CD8-positive, alpha-beta memory T cell (primary cell): ENCODE results near the gene MCC. TPM values are rescaled to one million over a fixed set of nuclear protein-coding genes. Genes with fewer than 3 reads are reported as not detected.

Source experiments
- CTCF ChIA-PET: fragments of 350-600 bp; sonication (Branson Sonifier 250); formaldehyde crosslinking; loops from one replicate; lab custom pipeline; 2021; ENCODE audit warnings: antibody characterized with exemption; lab: Charles Lee
- POLR2A ChIA-PET: fragments of 350-600 bp; sonication (Branson Sonifier 250); formaldehyde crosslinking; loops from one replicate; lab custom pipeline; 2021; ENCODE audit warnings: antibody characterized with exemption; lab: Charles Lee
- DNase-seq, 5 donors: peaks; one replicate each; pipeline versions ENCODE4 v3.0.0 to v3.0.0-alpha.2; 2020 to 2022; ENCODE audit warnings: mixed read lengths in 1 of 5
- H3K27ac ChIP-seq: one replicate; pipeline ENCODE4 v1.7.0; 2013; ENCODE audit warnings: low read depth, mild to moderate bottlenecking, low read length, moderate library complexity
- H3K27me3 ChIP-seq: 2 replicates; pipeline ENCODE4 v1.7.0; 2013; ENCODE audit warnings: low read length, mild to moderate bottlenecking; ENCODE audit not compliant: insufficient read depth, poor library complexity, severe bottlenecking
- H3K36me3 ChIP-seq: 2 replicates; pipeline ENCODE4 v1.7.0; 2013; ENCODE audit warnings: mild to moderate bottlenecking, low read length, moderate library complexity; ENCODE audit not compliant: insufficient read depth
- H3K4me1 ChIP-seq: 2 replicates; pipeline ENCODE4 v1.7.0; 2013; ENCODE audit warnings: mild to moderate bottlenecking, low read length, moderate library complexity; ENCODE audit not compliant: insufficient read depth
- H3K4me3 ChIP-seq: 2 replicates; pipeline ENCODE4 v1.7.0; 2013; ENCODE audit warnings: mild to moderate bottlenecking, low read length
- H3K9me3 ChIP-seq: 2 replicates; pipeline ENCODE4 v1.7.0; 2013; ENCODE audit warnings: mild to moderate bottlenecking, low read length
- H3K27ac Mint-ChIP-seq, 8 donors: one replicate each; pipeline ENCODE4 v1.8.0; 2020 to 2021; ENCODE audit warnings: mixed read lengths in 8 of 8, mild to moderate bottlenecking in 6 of 8, inconsistent platforms in 3 of 8, moderate library complexity in 3 of 8
- H3K27me3 Mint-ChIP-seq, 2 donors: one replicate each; pipeline ENCODE4 v1.8.0; 2020 to 2021; ENCODE audit warnings: mixed read lengths in 2 of 2, mild to moderate bottlenecking in 1 of 2, moderate library complexity in 1 of 2
- H3K36me3 Mint-ChIP-seq, 3 donors: one replicate each; pipeline ENCODE4 v1.8.0; 2020 to 2021; ENCODE audit warnings: mixed read lengths in 3 of 3, inconsistent platforms in 1 of 3, mild to moderate bottlenecking in 1 of 3
- H3K4me1 Mint-ChIP-seq, 3 donors: one replicate each; pipeline ENCODE4 v1.8.0; 2020 to 2021; ENCODE audit warnings: mixed read lengths in 3 of 3, inconsistent platforms in 1 of 3, mild to moderate bottlenecking in 1 of 3
- H3K4me3 Mint-ChIP-seq, 7 donors: one replicate each; pipeline ENCODE4 v1.8.0; 2020 to 2021; ENCODE audit warnings: mixed read lengths in 7 of 7, mild to moderate bottlenecking in 6 of 7, moderate library complexity in 4 of 7, inconsistent platforms in 2 of 7
- H3K9me3 Mint-ChIP-seq, 5 donors: one replicate each; pipeline ENCODE4 v1.8.0; 2020 to 2022; ENCODE audit warnings: mixed read lengths in 5 of 5, mild to moderate bottlenecking in 3 of 5, moderate library complexity in 2 of 5, inconsistent platforms in 1 of 5
- polyA plus RNA-seq: library from polyadenylated mRNA; unstranded; fragments of 300-500 nt; fragmentation: Illumina TruSeq; gene quantifications from one replicate; pipeline ENCODE4 v1.2.3, GENCODE V29; 2021
- total RNA-seq, 2 experiments: library from RNA; stranded (reverse); gene quantifications; one replicate each; pipeline ENCODE4 v1.2.3, GENCODE V29; 2021

MCC gene
- total and polyA plus RNA-seq, 3 experiments from 2014 or later, result 4.2 to 5.4 (median 4.9) TPM

GRCh38 chr5:113188436-113188835 is 299.8 kb downstream of the MCC start:
- no peak overlapping the region for H3K4me3 ChIP-seq
- Mint-ChIP-seq H3K4me3 (no peak overlapping the region), H3K9me3 (peaks cover 0 to 6% (median 4%) of the 10 kb centered on the region in 5 donors), H3K4me1 (peaks cover 0 to 10% (median 0%) of the 10 kb centered on the region in 3 donors), H3K27ac (peak overlapping the region in 1 of 8 donors; percentile 1), H3K27me3 (no peaks in the 10 kb centered on the region), H3K36me3 (peaks cover 0 to 11% (median 5%) of the 10 kb centered on the region in 3 donors)
- ChIA-PET CTCF (interaction anchor here (1.0 kb wide), 1 partner anchor 95 kb away, joined by 3 read pairs; no protein-coding TSS in a partner anchor), POLR2A (no interaction called here)
- no peak overlapping the region for H3K27ac ChIP-seq
- DNase-seq, result no peak
- H3K36me3 ChIP-seq, result no peaks in the 10 kb centered on the region
- no peaks in the 10 kb centered on the region for H3K4me1 ChIP-seq
- H3K9me3 ChIP-seq, result no peaks in the 10 kb centered on the region
- H3K27me3 ChIP-seq, result no peaks in the 10 kb centered on the region

DNA sequence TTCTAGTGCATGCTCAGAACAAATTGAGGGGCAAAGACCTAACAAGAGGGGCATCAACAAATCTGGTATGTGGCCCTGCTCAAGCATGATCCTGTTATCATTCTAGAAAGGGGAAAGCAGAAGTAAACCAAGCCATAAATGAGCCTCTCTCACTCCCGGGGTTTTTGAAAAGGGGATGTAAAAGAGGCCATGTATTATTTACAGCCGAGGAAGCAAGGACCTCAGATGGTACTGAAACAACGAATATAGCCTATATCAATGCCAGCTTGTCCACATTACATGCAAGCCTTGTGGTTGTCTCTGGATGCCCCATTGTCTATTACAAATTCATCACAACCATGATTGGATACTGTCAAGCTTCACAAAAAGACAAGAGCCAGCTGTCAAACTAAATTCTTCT is 300.3 kb downstream of the MCC start:
- H3K27me3 ChIP-seq, result no peaks in the 10 kb centered on the region
- no peak for DNase-seq
- H3K27ac ChIP-seq, result no peak overlapping the region
- no peaks in the 10 kb centered on the region for H3K4me1 ChIP-seq
- H3K4me3 ChIP-seq, result no peak overlapping the region
- Mint-ChIP-seq H3K36me3 (peaks cover 0 to 6% (median 5%) of the 10 kb centered on the region in 3 donors), H3K27me3 (no peaks in the 10 kb centered on the region), H3K27ac (no peak overlapping the region), H3K9me3 (peaks cover 0 to under 1% (median 0%) of the 10 kb centered on the region in 5 donors), H3K4me3 (no peak overlapping the region), H3K4me1 (peaks cover 0 to 12% (median 0%) of the 10 kb centered on the region in 3 donors)
- ChIA-PET POLR2A (no interaction called here), CTCF (interaction anchor here (1.0 kb wide), 1 partner anchor 96 kb away, joined by 3 read pairs; no protein-coding TSS in a partner anchor)
- no peaks in the 10 kb centered on the region for H3K9me3 ChIP-seq
- H3K36me3 ChIP-seq, result no peaks in the 10 kb centered on the region

- Mint-ChIP-seq H3K4me3 (no peak overlapping the region), H3K9me3 (no peaks in the 10 kb centered on the region), H3K4me1 (peaks cover 12 to 25% (median 17%) of the 10 kb centered on the region in 3 donors), H3K27me3 (no peaks in the 10 kb centered on the region), H3K27ac (peak overlapping the region in 1 of 8 donors; percentile 41), H3K36me3 (peaks cover 0 to 1% (median 0%) of the 10 kb centered on the region in 3 donors)
- Histone ChIP-seq H3K27ac (no peak overlapping the region), H3K27me3 (no peaks in the 10 kb centered on the region), H3K36me3 (no peaks in the 10 kb centered on the region), H3K4me1 (no peaks in the 10 kb centered on the region), H3K9me3 (no peaks in the 10 kb centered on the region), H3K4me3 (no peak overlapping the region)
- ChIA-PET CTCF (no interaction called here), POLR2A (no interaction called here)
- DNase-seq, result no peak
These were observed 302.2 kb downstream of the MCC start for GRCh38 chr5:113186061-113186460.

DNA sequence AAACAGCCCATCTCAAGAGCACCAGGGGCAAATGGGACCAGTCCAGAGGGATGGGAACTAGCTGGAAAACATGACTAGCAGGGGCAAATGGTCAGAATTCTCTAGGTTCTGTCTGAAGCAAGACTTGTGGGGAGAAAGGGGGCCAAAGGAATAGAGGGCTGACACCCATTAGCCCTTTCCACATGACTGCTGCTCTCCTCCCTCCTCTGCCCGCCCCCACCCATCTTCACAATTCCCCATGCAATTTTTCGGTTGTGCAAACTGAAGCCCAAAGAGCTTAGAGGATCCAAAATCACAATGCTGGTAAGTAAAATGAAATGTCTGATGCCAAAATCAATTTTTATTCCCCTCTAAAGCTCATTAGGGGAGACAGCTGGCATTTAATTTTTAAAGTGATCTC is 304.6 kb downstream of the MCC start:
- no peaks in the 10 kb centered on the region for H3K9me3 ChIP-seq
- DNase-seq, result no peak
- no peak overlapping the region for H3K27ac ChIP-seq
- no peaks in the 10 kb centered on the region for H3K27me3 Mint-ChIP-seq
- H3K27ac Mint-ChIP-seq, result no peak overlapping the region
- no peaks in the 10 kb centered on the region for H3K4me1 ChIP-seq
- H3K27me3 ChIP-seq, result no peaks in the 10 kb centered on the region
- H3K36me3 Mint-ChIP-seq, result peaks cover 0 to 2% (median 0%) of the 10 kb centered on the region in 3 donors
- ChIA-PET POLR2A (no interaction called here), CTCF (interaction anchor here (1.7 kb wide), 1 partner anchor 12 kb away, joined by 3 read pairs; no protein-coding TSS in a partner anchor)
- H3K4me3 Mint-ChIP-seq, result no peak overlapping the region
- no peaks in the 10 kb centered on the region for H3K36me3 ChIP-seq
- no peaks in the 10 kb centered on the region for H3K9me3 Mint-ChIP-seq
- peaks cover 12 to 25% (median 17%) of the 10 kb centered on the region in 3 donors for H3K4me1 Mint-ChIP-seq
- no peak overlapping the region for H3K4me3 ChIP-seq

- peak overlapping the region in 1 of 8 donors; percentile 64 for H3K27ac Mint-ChIP-seq
- no peak overlapping the region for H3K27ac ChIP-seq
- ChIA-PET POLR2A (no interaction called here), CTCF (interaction anchor here (1.7 kb wide), 1 partner anchor 11 kb away, joined by 3 read pairs; no protein-coding TSS in a partner anchor)
- H3K27me3 ChIP-seq, result no peaks in the 10 kb centered on the region
- no peaks in the 10 kb centered on the region for H3K9me3 Mint-ChIP-seq
- peaks cover 0 to 2% of the 10 kb centered on the region in 2 donors for H3K27me3 Mint-ChIP-seq
- DNase-seq, result no peak
- no peak overlapping the region for H3K4me3 Mint-ChIP-seq
- H3K4me3 ChIP-seq, result no peak overlapping the region
- H3K4me1 Mint-ChIP-seq, result peaks cover 12 to 20% (median 17%) of the 10 kb centered on the region in 3 donors
- H3K9me3 ChIP-seq, result no peaks in the 10 kb centered on the region
- H3K4me1 ChIP-seq, result no peaks in the 10 kb centered on the region
- no peaks in the 10 kb centered on the region for H3K36me3 ChIP-seq
- H3K36me3 Mint-ChIP-seq, result peaks cover 0 to 2% (median 0%) of the 10 kb centered on the region in 3 donors
These were observed 305.5 kb downstream of the MCC start for GRCh38 chr5:113182658-113183344.

DNA sequence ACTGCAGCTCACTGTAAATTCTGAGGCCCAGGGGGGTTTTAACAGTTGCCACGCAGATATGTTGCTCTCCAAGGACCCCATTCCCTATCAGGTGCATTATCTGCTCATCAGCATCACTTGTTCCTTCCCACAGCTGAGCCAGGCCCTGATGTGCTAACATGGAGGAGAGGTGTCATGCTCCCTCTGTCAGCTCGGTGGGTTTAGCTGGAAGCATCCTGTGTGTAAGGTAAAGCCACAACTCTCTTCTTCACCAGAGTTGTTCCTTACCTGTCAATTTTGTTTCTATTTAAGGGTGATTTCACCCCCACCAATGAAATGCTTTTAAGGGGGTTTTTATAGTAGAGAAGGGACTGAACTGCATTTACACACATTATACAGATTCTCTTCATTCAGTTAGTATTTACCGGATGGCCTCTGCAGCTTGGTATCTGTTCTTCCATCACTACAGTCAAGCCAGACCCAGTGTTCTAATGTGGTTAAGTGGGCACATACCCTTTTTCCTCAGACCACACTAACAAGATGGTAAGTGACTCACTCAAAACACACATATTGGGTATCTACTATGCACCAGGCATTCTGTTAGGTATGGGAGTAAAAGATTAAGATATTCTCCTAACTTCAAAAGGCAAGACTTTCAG is 306.3 kb downstream of the MCC start:
- H3K4me1 Mint-ChIP-seq, result peaks cover 12 to 20% (median 17%) of the 10 kb centered on the region in 3 donors
- H3K4me3 Mint-ChIP-seq, result no peak overlapping the region

GRCh38 chr5:113181409-113181808 is 306.8 kb downstream of the MCC start:
- no peaks in the 10 kb centered on the region for H3K9me3 Mint-ChIP-seq
- CTCF ChIA-PET, result no interaction called here
- no peaks in the 10 kb centered on the region for H3K27me3 ChIP-seq

More for the DNA sequence above, 306.3 kb downstream of the MCC start:
- Histone ChIP-seq H3K36me3 (no peaks in the 10 kb centered on the region), H3K9me3 (no peaks in the 10 kb centered on the region), H3K4me1 (no peaks in the 10 kb centered on the region), H3K27me3 (no peaks in the 10 kb centered on the region), H3K4me3 (no peak overlapping the region), H3K27ac (no peak overlapping the region)
- Mint-ChIP-seq H3K9me3 (no peaks in the 10 kb centered on the region), H3K36me3 (peaks cover 0 to 2% (median 0%) of the 10 kb centered on the region in 3 donors), H3K27ac (peak overlapping the region in 4 of 8 donors; percentile 48 to 74 (median 65)), H3K27me3 (peaks cover 0 to 2% of the 10 kb centered on the region in 2 donors)
- DNase-seq, result peak in 1 of 5 donors; percentile 9
- POLR2A ChIA-PET, result no interaction called here
- CTCF ChIA-PET, result interaction anchor here (1.7 kb wide), 1 partner anchor 10 kb away, joined by 3 read pairs; no protein-coding TSS in a partner anchor

GRCh38 chr5:113179156-113179555 is 309.1 kb downstream of the MCC start:
- no peaks in the 10 kb centered on the region for H3K36me3 ChIP-seq
- no peaks in the 10 kb centered on the region for H3K9me3 ChIP-seq
- no peak for DNase-seq
- Mint-ChIP-seq H3K36me3 (peaks cover 0 to 3% (median 2%) of the 10 kb centered on the region in 3 donors), H3K27ac (no peak overlapping the region), H3K4me1 (peaks cover 12 to 17% (median 17%) of the 10 kb centered on the region in 3 donors), H3K9me3 (no peaks in the 10 kb centered on the region), H3K4me3 (no peak overlapping the region), H3K27me3 (peaks cover 2 to 5% of the 10 kb centered on the region in 2 donors)
- no peak overlapping the region for H3K4me3 ChIP-seq
- no peaks in the 10 kb centered on the region for H3K4me1 ChIP-seq
- no peaks in the 10 kb centered on the region for H3K27me3 ChIP-seq
- ChIA-PET CTCF (no interaction called here), POLR2A (no interaction called here)
- H3K27ac ChIP-seq, result no peak overlapping the region

More at GRCh38 chr5:113181409-113181808, 306.8 kb downstream of the MCC start:
- Histone ChIP-seq H3K4me1 (no peaks in the 10 kb centered on the region), H3K27ac (no peak overlapping the region), H3K9me3 (no peaks in the 10 kb centered on the region), H3K36me3 (no peaks in the 10 kb centered on the region), H3K4me3 (no peak overlapping the region)
- H3K36me3 Mint-ChIP-seq, result peaks cover 0 to 2% (median 0%) of the 10 kb centered on the region in 3 donors
- no peak overlapping the region for H3K4me3 Mint-ChIP-seq
- DNase-seq, result no peak
- H3K27ac Mint-ChIP-seq, result peak overlapping the region in 5 of 8 donors; percentile 7 to 74 (median 48)
- H3K27me3 Mint-ChIP-seq, result peaks cover 2 to 4% of the 10 kb centered on the region in 2 donors
- POLR2A ChIA-PET, result no interaction called here
- peaks cover 12 to 20% (median 17%) of the 10 kb centered on the region in 3 donors for H3K4me1 Mint-ChIP-seq
